Spleen (tissue), 13 donors: ENCODE measurements around the gene FAM216A. TPM values are rescaled to one million over a fixed set of nuclear protein-coding genes. Genes with fewer than 3 reads are reported as not detected.
"Not testable (repeated sequence)": the region's sequence is repeated elsewhere in the genome, so short reads cannot be mapped to it uniquely, and the experiment has no call there.

Experiments
- DNase-seq: peaks from one replicate; pipeline ENCODE4 v3.0.0-alpha.2; 2020
- H3K27ac ChIP-seq, 8 donors: fragments of 200-600 bp; sonication (generic) in 7 of 8; 1 replicate in 4 of 8; 2 replicates in 4 of 8; pipeline versions ENCODE4 v1.5.0 to v1.8.0; 2016 to 2021; ENCODE audit warnings: inconsistent platforms in 4 of 8, mild to moderate bottlenecking in 4 of 8, moderate library complexity in 1 of 8
- H3K27me3 ChIP-seq, 7 donors: fragments of 200-600 bp; sonication (generic) in 6 of 7; replicated peaks in 1 of 7; 1 replicate in 4 of 7; 2 replicates in 3 of 7; pipeline versions ENCODE4 v1.5.0 to v1.8.0; 2016 to 2021; ENCODE audit warnings: inconsistent platforms in 3 of 7, mild to moderate bottlenecking in 1 of 7
- H3K36me3 ChIP-seq, 6 donors: fragments of 200-600 bp; sonication (generic) in 5 of 6; 1 replicate in 4 of 6; 2 replicates in 2 of 6; pipeline versions ENCODE4 v1.5.0 to v1.8.0; 2016 to 2021; ENCODE audit warnings: inconsistent platforms in 2 of 6
- H3K4me1 ChIP-seq, 6 donors: fragments of 200-600 bp; sonication (generic) in 5 of 6; 1 replicate in 3 of 6; 2 replicates in 3 of 6; pipeline versions ENCODE4 v1.5.0 to v1.8.0; 2016 to 2021; ENCODE audit warnings: inconsistent platforms in 3 of 6
- H3K4me3 ChIP-seq, 8 donors: fragments of 200-600 bp; sonication (generic) in 7 of 8; 1 replicate in 4 of 8; 2 replicates in 4 of 8; pipeline versions ENCODE4 v1.5.0 to v1.8.0; 2016 to 2021; ENCODE audit warnings: inconsistent platforms in 4 of 8, mild to moderate bottlenecking in 4 of 8, moderate library complexity in 2 of 8
- H3K9me3 ChIP-seq, 8 donors: fragments of 200-600 bp; sonication (generic) in 7 of 8; 1 replicate in 4 of 8; 2 replicates in 4 of 8; pipeline versions ENCODE4 v1.5.0 to v1.8.0; 2016 to 2021; ENCODE audit warnings: inconsistent platforms in 4 of 8
- POLR2A ChIP-seq, 3 donors: fragments of 450-650 bp; IDR thresholded peaks; one replicate each; pipeline ENCODE4 v1.5.1; 2017; ENCODE audit warnings: antibody characterized with exemption in 3 of 3, mild to moderate bottlenecking in 1 of 3
- POLR2AphosphoS5 ChIP-seq, 3 donors: sonication (generic); formaldehyde crosslinking; IDR thresholded peaks; one replicate each; pipeline ENCODE4 v1.5.1; 2017; ENCODE audit warnings: antibody characterized with exemption in 3 of 3
- WGBS, 5 donors: extraction: QIAGEN DNeasy Blood & Tissue Kit in 3 of 5; methylation state at CpG; one replicate each; pipeline versions ENCODE4 v1.1.5 to v1.1.7; 2013 to 2018; 5-methylcytosine and 5-hydroxymethylcytosine counted together
- intact Hi-C: fragments of 100-400 bp; cut with DNase I; formaldehyde crosslinking; loops from one replicate; pipeline ENCODE4 v1.15.0; 2023; ENCODE audit warnings: low total_unique reads
- long read RNA-seq, 2 donors: transcript quantifications; one replicate each; lab custom pipeline, GENCODE V29; 2026
- polyA plus RNA-seq, 3 donors: library from polyadenylated mRNA; stranded (reverse); fragments of 200-250 nt; gene quantifications; one replicate each; pipeline ENCODE4 v1.2.1, GENCODE V29; 2013
- total RNA-seq, 7 donors: library from RNA; depleted of rRNA in 3 of 7; stranded (reverse); fragments of >200 nt in 3 of 7; fragmentation: NEBNext Ultra II Directional in 4 of 7; extraction: Animal tissue kit (Norgen Biotek cat#: 25700) in 4 of 7; gene quantifications; one replicate each; pipeline versions ENCODE4 v1.1.0 to v1.2.1, GENCODE V29; 2016 to 2021
- TF ChIP-seq, protein P1 (sequence below), 11 experiments: fragments of 200-600 bp in 7 of 11; fragments of 450-650 bp in 4 of 11; sonication (generic) in 4 of 11; IDR thresholded peaks in 8 of 11; conservative IDR thresholded peaks in 3 of 11; 1 replicate in 7 of 11; 2 replicates in 4 of 11; pipeline versions ENCODE4 v1.4.0 to v1.8.0; 2016 to 2021; ENCODE audit warnings: antibody characterized with exemption in 11 of 11, inconsistent platforms in 4 of 11, mild to moderate bottlenecking in 1 of 11
- donor health status: healthy with polysubstance abuse.
- donor health status: DM: no; HTN: no; CAD: no; lungs with moderate emphysema.
- donor health status: DM: no; HTN: no; CAD: no.
- donor health status: Bipolar disorder and iron deficiency.
- donor health status: healthy.
- donor health status: DM: no; HTN: no; CAD: no.
- donor health status: DM: yes; HTN: yes; CAD: no.

Gene FAM216A
- total RNA-seq: 10 to 100 TPM in 2 of 7 donors, 1 to 10 TPM in 5; 6.9 to 19.4 (median 8.1) TPM
- 10 to 100 TPM; 10.1 to 17.5 (median 15.9) TPM for polyA plus RNA-seq
- long read RNA-seq, donor 1, transcript FAM216A-201 (7 exons, 1,582 nt): major isoform, 5 of 6 reads
- long read RNA-seq, donor 1, partial matches to known transcripts: 0 of 6 reads
- long read RNA-seq, donor 1, other reads (novel, unspliced or antisense): 0 of 6 reads
- long read RNA-seq, donor 2, partial matches to known transcripts: 0 of 4 reads
- long read RNA-seq, donor 2, other reads (novel, unspliced or antisense): 0 of 4 reads

DNA sequence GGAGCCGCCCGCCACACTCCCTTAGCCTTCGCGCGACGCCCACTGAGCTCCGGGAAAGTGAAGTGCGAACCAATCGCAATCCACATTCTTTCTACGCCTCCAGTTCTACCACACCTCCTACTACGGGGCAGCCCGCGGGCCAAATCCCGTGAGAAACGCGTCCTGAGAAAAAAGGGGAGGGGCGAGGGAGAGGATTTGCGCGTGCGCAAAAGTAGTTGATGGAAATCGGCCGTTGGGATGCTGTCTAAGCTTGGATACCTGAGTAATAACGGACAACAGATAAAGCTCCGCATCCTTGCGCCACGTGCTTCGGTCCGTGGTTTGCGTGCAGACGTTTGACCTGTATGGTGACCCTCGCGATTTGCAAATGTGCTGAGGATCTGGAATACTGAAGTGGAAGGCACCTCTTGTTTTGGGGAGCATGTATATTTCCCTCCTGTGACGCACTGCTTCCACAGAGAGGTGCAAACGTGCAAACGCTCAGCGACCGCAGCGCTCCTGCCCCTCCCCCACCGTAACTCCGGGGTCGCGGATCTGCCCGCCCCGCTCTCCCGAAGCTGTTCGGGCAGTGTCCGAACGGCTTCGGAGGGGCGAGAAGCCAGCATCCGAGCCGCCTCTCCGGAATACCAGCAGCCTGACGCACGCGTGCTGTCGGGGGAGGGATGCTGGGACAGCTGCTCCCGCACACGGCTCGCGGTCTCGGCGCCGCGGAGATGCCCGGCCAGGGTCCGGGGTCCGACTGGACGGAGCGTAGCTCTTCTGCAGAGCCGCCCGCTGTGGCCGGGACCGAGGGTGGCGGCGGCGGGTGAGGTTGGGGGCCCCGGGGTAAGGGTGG is at the start of gene FAM216A, which contains the start of gene GPN3:
Gene FAM216A, plus strand, starts transcription at position 632 of the 835 bp plus-strand sequence. Its CDS starts 31 bp downstream, at position 663.
Gene GPN3, minus strand, starts transcription at position 44 of the 835 bp plus-strand sequence. CDS start 54 bp downstream, outside the sequence.
- Histone ChIP-seq H3K36me3 (peaks cover 0 to 22% (median 14%) of the 10 kb centered on the region in 6 donors), H3K27me3 (no peaks in the 10 kb centered on the region), H3K27ac (peak within 1 kb of the TSS; percentile 91 to 97 (median 93)), H3K9me3 (no peaks in the 10 kb centered on the region), H3K4me1 (peaks cover 19 to 42% (median 31%) of the 10 kb centered on the region in 6 donors), H3K4me3 (peak within 1 kb of the TSS; percentile 78 to 97 (median 94))
- TF ChIP-seq POLR2AphosphoS5 (IDR thresholded peaks at IDR 0.05): peak; percentile 96 to 97 (median 96)
- TF ChIP-seq POLR2A (IDR thresholded peaks at IDR 0.05): peak in 2 of 3 donors; percentile 52 to 65
- TF ChIP-seq, protein P1, sequence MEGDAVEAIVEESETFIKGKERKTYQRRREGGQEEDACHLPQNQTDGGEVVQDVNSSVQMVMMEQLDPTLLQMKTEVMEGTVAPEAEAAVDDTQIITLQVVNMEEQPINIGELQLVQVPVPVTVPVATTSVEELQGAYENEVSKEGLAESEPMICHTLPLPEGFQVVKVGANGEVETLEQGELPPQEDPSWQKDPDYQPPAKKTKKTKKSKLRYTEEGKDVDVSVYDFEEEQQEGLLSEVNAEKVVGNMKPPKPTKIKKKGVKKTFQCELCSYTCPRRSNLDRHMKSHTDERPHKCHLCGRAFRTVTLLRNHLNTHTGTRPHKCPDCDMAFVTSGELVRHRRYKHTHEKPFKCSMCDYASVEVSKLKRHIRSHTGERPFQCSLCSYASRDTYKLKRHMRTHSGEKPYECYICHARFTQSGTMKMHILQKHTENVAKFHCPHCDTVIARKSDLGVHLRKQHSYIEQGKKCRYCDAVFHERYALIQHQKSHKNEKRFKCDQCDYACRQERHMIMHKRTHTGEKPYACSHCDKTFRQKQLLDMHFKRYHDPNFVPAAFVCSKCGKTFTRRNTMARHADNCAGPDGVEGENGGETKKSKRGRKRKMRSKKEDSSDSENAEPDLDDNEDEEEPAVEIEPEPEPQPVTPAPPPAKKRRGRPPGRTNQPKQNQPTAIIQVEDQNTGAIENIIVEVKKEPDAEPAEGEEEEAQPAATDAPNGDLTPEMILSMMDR (IDR thresholded peaks at IDR 0.05 in 8 of 11, conservative IDR thresholded peaks at IDR 0.05 in 3 of 11): peak in 3 of 11 experiments; percentile 18 to 43 (median 22)
- peak; percentile 96 for DNase-seq
- intact Hi-C loops: no loop called here
- 0 to 1% (median 0%) methylated on average over 39 to 78 of the region's 78 CpGs for WGBS, 5 donors

DNA sequence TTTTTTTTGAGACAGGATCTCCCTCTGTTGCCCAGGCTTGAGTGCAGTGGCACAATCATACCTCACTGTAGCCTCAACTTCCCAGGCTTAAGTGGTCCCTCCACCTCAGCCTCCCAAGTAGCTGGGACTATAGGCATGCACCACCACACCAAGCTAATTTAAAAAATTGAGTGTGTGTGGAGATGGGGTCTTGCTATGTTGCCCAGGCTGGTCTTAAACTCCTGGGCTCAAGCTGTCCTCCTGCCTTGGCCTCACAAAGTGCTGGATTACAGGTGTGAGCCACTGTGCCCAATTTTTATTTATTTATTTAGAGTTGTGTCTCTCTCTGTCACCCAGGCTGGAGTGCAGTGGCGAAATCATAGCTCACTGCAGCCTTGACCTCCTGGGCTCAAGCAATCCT is 48.0 kb upstream of the FAM216A start:
- not testable (repeated sequence) for H3K9me3 ChIP-seq, H3K36me3 ChIP-seq, H3K27me3 ChIP-seq, H3K27ac ChIP-seq, DNase-seq, H3K4me3 ChIP-seq
- intact Hi-C loops: loop anchor here (5.0 kb wide), 1 partner anchor 313 kb away; no protein-coding TSS in a partner anchor
- peaks cover 0 to 12% (median 8%) of the 10 kb centered on the region in 6 donors for H3K4me1 ChIP-seq
- 76 to 100% (median 91%) methylated on average over 1 of the region's 1 CpG for WGBS, 5 donors

- TF ChIP-seq POLR2AphosphoS5 (IDR thresholded peaks at IDR 0.05) (no peak), POLR2A (IDR thresholded peaks at IDR 0.05) (no peak)
- TF ChIP-seq, protein P1 (IDR thresholded peaks at IDR 0.05 in 8 of 11, conservative IDR thresholded peaks at IDR 0.05 in 3 of 11): no peak
- H3K27me3 ChIP-seq: no peaks in the 10 kb centered on the region
- H3K27ac ChIP-seq: no peak overlapping the region
- intact Hi-C loops: loop anchor here (5.0 kb wide), 1 partner anchor 314 kb away; no protein-coding TSS in a partner anchor
- no peak overlapping the region for H3K4me3 ChIP-seq
- no peaks in the 10 kb centered on the region for H3K9me3 ChIP-seq
- no peak for DNase-seq
- H3K36me3 ChIP-seq: no peaks in the 10 kb centered on the region
- H3K4me1 ChIP-seq: peaks cover 0 to 12% (median 8%) of the 10 kb centered on the region in 6 donors
- 55 to 84% (median 63%) methylated on average over 3 of the region's 3 CpGs for WGBS, 5 donors
These were observed 47.4 kb upstream of the FAM216A start for GRCh38 chr12:110421159-110421661.

DNA sequence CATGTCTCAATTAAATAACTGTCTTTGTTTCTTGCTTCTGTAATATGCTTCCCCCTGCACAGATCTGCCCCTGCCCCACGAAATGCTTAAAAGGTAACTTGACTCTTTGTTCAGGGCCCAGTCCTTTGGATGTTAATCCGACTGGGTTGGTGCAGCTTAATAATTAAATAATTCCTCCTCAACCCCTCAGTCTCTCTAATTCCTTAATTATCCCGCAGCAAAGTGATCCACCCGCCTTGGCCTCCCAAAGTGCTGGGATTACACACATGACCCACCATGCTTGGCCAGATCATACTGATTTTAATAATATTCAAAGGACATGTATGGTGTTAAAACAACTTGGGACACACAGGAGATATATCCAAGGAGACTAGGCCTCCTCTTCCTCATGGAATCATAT is 46.9 kb upstream of the FAM216A start:
- intact Hi-C loops: loop anchor here (5.0 kb wide), 1 partner anchor 314 kb away; no protein-coding TSS in a partner anchor
- no peaks in the 10 kb centered on the region for H3K9me3 ChIP-seq
- no peaks in the 10 kb centered on the region for H3K27me3 ChIP-seq
- WGBS, 5 donors: 78 to 91% (median 81%) methylated on average over 4 of the region's 4 CpGs
- no peak overlapping the region for H3K4me3 ChIP-seq
- no peak overlapping the region for H3K27ac ChIP-seq
- H3K4me1 ChIP-seq: peaks cover 0 to 12% (median 8%) of the 10 kb centered on the region in 6 donors
- no peaks in the 10 kb centered on the region for H3K36me3 ChIP-seq
- TF ChIP-seq, protein P1 (IDR thresholded peaks at IDR 0.05 in 8 of 11, conservative IDR thresholded peaks at IDR 0.05 in 3 of 11): no peak
- no peak for TF ChIP-seq POLR2AphosphoS5 (IDR thresholded peaks at IDR 0.05)
- no peak for TF ChIP-seq POLR2A (IDR thresholded peaks at IDR 0.05)
- no peak for DNase-seq
